IgD-negative memory B cell (primary cell): Measurements from ENCODE around the gene RND1. TPM values are rescaled to one million over a fixed set of nuclear protein-coding genes. Genes with fewer than 3 reads are reported as not detected.

ENCODE experiments used
- H3K27ac Mint-ChIP-seq, 3 donors: one replicate each; pipeline ENCODE4 v1.8.0; 2020 to 2022; ENCODE audit warnings: mild to moderate bottlenecking in 3 of 3, mixed read lengths in 3 of 3, moderate library complexity in 1 of 3
- H3K27me3 Mint-ChIP-seq: one replicate; pipeline ENCODE4 v1.8.0; 2021; ENCODE audit warnings: mixed read lengths
- H3K36me3 Mint-ChIP-seq: one replicate; pipeline ENCODE4 v1.8.0; 2020; ENCODE audit warnings: mild to moderate bottlenecking, mixed read lengths
- H3K4me1 Mint-ChIP-seq, 3 donors: one replicate each; pipeline ENCODE4 v1.8.0; 2020 to 2022; ENCODE audit warnings: mixed read lengths in 3 of 3, mild to moderate bottlenecking in 1 of 3
- H3K4me3 Mint-ChIP-seq, 4 donors: one replicate each; pipeline ENCODE4 v1.8.0; 2020 to 2022; ENCODE audit warnings: mild to moderate bottlenecking in 4 of 4, mixed read lengths in 4 of 4, moderate library complexity in 3 of 4
- H3K9me3 Mint-ChIP-seq, 3 donors: one replicate each; pipeline ENCODE4 v1.8.0; 2020 to 2021; ENCODE audit warnings: mixed read lengths in 3 of 3, mild to moderate bottlenecking in 1 of 3
- polyA plus RNA-seq: library from polyadenylated mRNA; unstranded; fragments of 300-500 nt; fragmentation: Illumina TruSeq; gene quantifications from one replicate; pipeline ENCODE4 v1.2.3, GENCODE V29; 2021

Gene RND1
- polyA plus RNA-seq, 1 donor from 2014 or later = 2.6 TPM

DNA sequence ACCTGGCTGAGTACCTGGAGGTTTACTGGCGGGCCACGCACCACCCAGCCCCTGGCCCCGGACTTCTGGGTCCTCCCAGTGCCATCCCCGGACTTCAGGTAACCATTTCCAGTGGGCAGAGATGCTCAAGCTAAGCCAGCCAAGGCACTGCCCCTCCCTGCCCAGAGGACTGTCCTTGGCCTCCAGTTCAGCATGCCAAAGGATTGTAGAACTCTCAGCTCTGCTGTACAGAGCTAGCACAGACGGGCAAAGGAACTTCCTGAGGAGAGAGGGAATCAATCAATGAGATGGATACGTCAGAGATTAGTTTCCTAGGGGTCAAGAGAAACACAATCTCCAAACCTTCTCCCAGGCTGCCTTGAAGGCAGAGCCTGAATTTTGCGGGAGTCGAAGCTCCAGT lies 38.6 kb downstream of the RND1 start:
- peaks cover 0 to 4% (median 2%) of the 10 kb centered on the region in 3 donors for H3K4me1 Mint-ChIP-seq
- H3K9me3 Mint-ChIP-seq = no peaks in the 10 kb centered on the region
- H3K27me3 Mint-ChIP-seq = no peaks in the 10 kb centered on the region
- no peak overlapping the region for H3K4me3 Mint-ChIP-seq
- H3K27ac Mint-ChIP-seq = no peak overlapping the region
- peaks cover 6% of the 10 kb centered on the region for H3K36me3 Mint-ChIP-seq

GRCh38 chr12:48826209-48826855 lies 39.3 kb downstream of the RND1 start:
- Mint-ChIP-seq H3K4me1 (peaks cover 0 to 4% (median 2%) of the 10 kb centered on the region in 3 donors), H3K27ac (no peak overlapping the region), H3K36me3 (peaks cover 4% of the 10 kb centered on the region), H3K4me3 (peak overlapping the region in 1 of 4 donors; percentile 32), H3K9me3 (no peaks in the 10 kb centered on the region), H3K27me3 (no peaks in the 10 kb centered on the region)

- H3K27ac Mint-ChIP-seq = no peak overlapping the region
- H3K9me3 Mint-ChIP-seq = no peaks in the 10 kb centered on the region
- H3K4me1 Mint-ChIP-seq = peaks cover 0 to 4% (median 2%) of the 10 kb centered on the region in 3 donors
- H3K4me3 Mint-ChIP-seq = no peak overlapping the region
- H3K36me3 Mint-ChIP-seq = no peaks in the 10 kb centered on the region
- H3K27me3 Mint-ChIP-seq = no peaks in the 10 kb centered on the region
Measured at GRCh38 chr12:48824905-48825304, 40.8 kb downstream of the RND1 start.

DNA sequence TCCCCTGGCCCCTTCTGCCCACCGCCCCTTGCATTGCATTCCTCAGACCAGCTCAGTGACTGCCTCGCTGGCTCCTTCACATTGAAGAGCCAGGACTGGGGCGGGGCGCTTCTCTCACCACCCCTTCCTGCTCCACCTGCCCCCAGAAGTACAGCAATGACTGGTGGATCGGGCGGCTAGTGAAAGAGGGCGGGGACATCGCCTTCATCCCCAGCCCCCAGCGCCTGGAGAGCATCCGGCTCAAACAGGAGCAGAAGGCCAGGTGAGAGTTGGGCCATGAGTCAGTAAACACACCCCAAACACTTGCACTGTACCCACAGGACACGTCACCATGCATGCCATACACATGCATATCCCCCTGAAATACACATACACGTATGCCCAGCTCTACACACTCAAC lies 41.6 kb downstream of the RND1 start:
- peak overlapping the region in 1 of 4 donors; percentile 64 for H3K4me3 Mint-ChIP-seq
- no peaks in the 10 kb centered on the region for H3K36me3 Mint-ChIP-seq
- H3K27me3 Mint-ChIP-seq = no peaks in the 10 kb centered on the region
- peaks cover 0 to 5% (median 2%) of the 10 kb centered on the region in 3 donors for H3K4me1 Mint-ChIP-seq
- no peaks in the 10 kb centered on the region for H3K9me3 Mint-ChIP-seq
- H3K27ac Mint-ChIP-seq = no peak overlapping the region

DNA sequence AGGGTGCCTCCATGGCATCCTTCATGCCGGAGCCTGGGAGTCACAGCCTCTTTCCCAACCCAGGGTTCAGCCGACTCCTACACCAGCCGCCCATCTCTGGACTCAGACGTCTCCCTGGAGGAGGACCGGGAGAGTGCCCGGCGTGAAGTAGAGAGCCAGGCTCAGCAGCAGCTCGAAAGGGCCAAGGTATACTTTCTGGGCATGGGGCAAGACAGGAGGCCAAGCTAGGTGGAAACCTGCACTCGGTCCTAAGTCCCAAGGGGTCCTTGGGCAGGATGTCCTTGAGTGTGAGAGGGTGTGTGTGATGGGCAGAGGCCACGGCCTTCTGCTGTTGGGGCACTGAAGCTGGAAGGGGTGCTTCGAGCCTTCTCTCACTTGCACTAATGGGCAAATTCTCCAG lies 42.4 kb downstream of the RND1 start:
- H3K4me3 Mint-ChIP-seq = no peak overlapping the region
- no peaks in the 10 kb centered on the region for H3K27me3 Mint-ChIP-seq
- no peak overlapping the region for H3K27ac Mint-ChIP-seq
- H3K9me3 Mint-ChIP-seq = no peaks in the 10 kb centered on the region
- no peaks in the 10 kb centered on the region for H3K36me3 Mint-ChIP-seq
- H3K4me1 Mint-ChIP-seq = peaks cover 0 to 5% (median 2%) of the 10 kb centered on the region in 3 donors

GRCh38 chr12:48822711-48823110 lies 43.0 kb downstream of the RND1 start:
- Mint-ChIP-seq H3K4me3 (peak overlapping the region in 1 of 4 donors; percentile 36), H3K4me1 (peaks cover 0 to 6% (median 2%) of the 10 kb centered on the region in 3 donors), H3K27ac (no peak overlapping the region), H3K27me3 (no peaks in the 10 kb centered on the region), H3K9me3 (no peaks in the 10 kb centered on the region), H3K36me3 (no peaks in the 10 kb centered on the region)

GRCh38 chr12:48822139-48822538 lies 43.5 kb downstream of the RND1 start:
- Mint-ChIP-seq H3K27me3 (peaks cover 2% of the 10 kb centered on the region), H3K4me3 (peak overlapping the region in 2 of 4 donors; percentile 18 to 36), H3K4me1 (peaks cover 0 to 11% (median 5%) of the 10 kb centered on the region in 3 donors), H3K36me3 (no peaks in the 10 kb centered on the region), H3K27ac (no peak overlapping the region), H3K9me3 (no peaks in the 10 kb centered on the region)

DNA sequence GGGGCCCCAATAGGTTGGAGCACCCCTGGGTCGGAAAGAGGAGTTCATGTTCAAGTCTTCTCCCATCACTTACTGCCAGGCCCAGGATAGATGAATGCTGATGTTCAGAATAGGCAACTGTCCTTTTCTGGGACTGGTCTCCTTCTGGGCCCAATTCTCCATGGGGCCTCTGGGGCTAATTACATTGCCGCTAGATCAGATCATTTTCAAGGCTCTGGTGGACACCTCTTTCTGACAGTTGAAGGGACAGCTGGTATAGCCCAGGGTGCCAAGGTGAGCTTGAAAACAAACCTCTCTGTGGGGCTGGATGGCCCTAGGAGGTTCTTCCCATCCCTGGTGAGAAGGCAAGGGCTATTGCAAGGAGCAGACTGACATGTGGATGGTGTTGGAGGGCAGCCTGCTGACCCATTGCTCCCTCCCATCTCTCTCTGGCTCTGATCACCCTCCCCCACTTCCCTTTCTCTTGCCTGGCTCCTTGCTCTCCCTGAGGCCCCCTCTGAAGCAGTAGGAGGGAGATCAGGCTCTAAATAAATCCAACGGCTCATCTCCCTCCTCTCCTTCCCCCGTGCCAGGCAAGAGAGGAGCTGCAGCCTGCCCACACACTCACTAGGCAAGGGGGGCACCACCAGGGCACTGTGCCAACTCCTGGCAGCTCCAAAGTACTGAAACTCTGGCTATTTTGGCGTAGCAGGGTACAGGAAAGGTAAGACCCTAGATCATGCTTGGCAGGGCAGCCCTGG lies 45.5 kb downstream of the RND1 start:
- H3K9me3 Mint-ChIP-seq = no peaks in the 10 kb centered on the region
- no peaks in the 10 kb centered on the region for H3K36me3 Mint-ChIP-seq
- H3K4me1 Mint-ChIP-seq = peaks cover 5 to 15% (median 6%) of the 10 kb centered on the region in 3 donors
- H3K4me3 Mint-ChIP-seq = peak overlapping the region; percentile 41 to 95 (median 76)
- H3K27ac Mint-ChIP-seq = peak overlapping the region in 2 of 3 donors; percentile 13 to 71
- H3K27me3 Mint-ChIP-seq = peaks cover 5% of the 10 kb centered on the region

GRCh38 chr12:48818831-48819590 lies 46.7 kb downstream of the RND1 start:
- H3K9me3 Mint-ChIP-seq = no peaks in the 10 kb centered on the region
- no peaks in the 10 kb centered on the region for H3K36me3 Mint-ChIP-seq
- peaks cover 5% of the 10 kb centered on the region for H3K27me3 Mint-ChIP-seq
- peaks cover 3 to 13% (median 6%) of the 10 kb centered on the region in 3 donors for H3K4me1 Mint-ChIP-seq
- peak overlapping the region; percentile 72 to 95 (median 88) for H3K4me3 Mint-ChIP-seq
- H3K27ac Mint-ChIP-seq = no peak overlapping the region

GRCh38 chr12:48817873-48818830 lies 47.5 kb downstream of the RND1 start, which contains the start of gene CACNB3:
Gene CACNB3 (plus strand): TSS chr12:48818496. CDS start chr12:48818930, 434 bp downstream.
- Mint-ChIP-seq H3K4me3 (peak within 1 kb of the TSS; percentile 81 to 95 (median 88)), H3K27me3 (peaks cover 5% of the 10 kb centered on the region), H3K27ac (no peak within 1 kb of the TSS), H3K36me3 (no peaks in the 10 kb centered on the region), H3K9me3 (no peaks in the 10 kb centered on the region), H3K4me1 (peaks cover 6 to 13% (median 6%) of the 10 kb centered on the region in 3 donors)

DNA sequence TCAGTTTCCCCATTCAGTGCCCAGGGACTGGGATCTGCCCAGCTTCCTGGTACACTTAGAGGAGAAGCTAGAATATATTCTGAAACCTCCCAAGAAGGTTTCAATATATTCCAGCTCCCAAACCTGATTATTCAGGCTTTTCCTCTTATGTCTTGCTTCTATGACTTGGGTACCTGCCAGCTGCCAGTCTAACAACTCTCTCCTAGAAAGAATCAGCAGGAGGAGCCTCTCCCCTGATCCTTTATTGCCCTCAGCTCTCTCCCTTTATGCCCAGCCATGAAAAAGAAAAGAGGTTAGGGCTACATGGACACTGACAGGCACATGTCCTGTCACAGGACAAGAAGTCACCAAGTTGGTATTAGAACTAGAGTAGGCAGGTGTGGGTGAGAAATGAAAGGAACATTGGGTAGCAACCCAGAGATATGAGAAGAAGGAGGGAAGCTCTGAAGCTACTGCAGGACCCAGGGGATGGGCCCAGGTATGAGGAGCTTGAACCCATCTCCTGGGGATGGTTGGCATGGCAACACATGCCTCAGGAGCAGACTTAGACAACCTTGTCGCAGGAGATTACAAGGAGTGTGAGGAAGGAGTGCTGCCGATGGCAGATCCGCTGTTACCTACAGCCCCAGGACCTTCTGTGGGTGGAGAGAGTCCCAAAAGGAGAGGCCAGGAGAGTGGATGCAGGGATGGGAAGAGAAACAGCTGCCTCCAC lies 49.4 kb downstream of the RND1 start:
- peaks cover 5% of the 10 kb centered on the region for H3K27me3 Mint-ChIP-seq
- no peaks in the 10 kb centered on the region for H3K9me3 Mint-ChIP-seq
- peak overlapping the region in 1 of 3 donors; percentile 54 for H3K27ac Mint-ChIP-seq
- peak overlapping the region; percentile 68 to 98 (median 83) for H3K4me3 Mint-ChIP-seq
- H3K36me3 Mint-ChIP-seq = no peaks in the 10 kb centered on the region
- H3K4me1 Mint-ChIP-seq = peaks cover 6 to 13% (median 6%) of the 10 kb centered on the region in 3 donors

GRCh38 chr12:48815126-48816110 lies 50.3 kb downstream of the RND1 start:
- Mint-ChIP-seq H3K4me1 (peaks cover 6 to 13% (median 6%) of the 10 kb centered on the region in 3 donors), H3K4me3 (peak overlapping the region; percentile 81 to 98 (median 86)), H3K9me3 (no peaks in the 10 kb centered on the region), H3K27ac (no peak overlapping the region), H3K36me3 (no peaks in the 10 kb centered on the region), H3K27me3 (peaks cover 5% of the 10 kb centered on the region)
